H7 (cell line): Measurements from ENCODE around the gene GSTA5. TPM values are rescaled to one million over a fixed set of nuclear protein-coding genes. Genes with fewer than 3 reads are reported as not detected.
A peak's percentile ranks its signal among the peaks of the same experiment; 100 is the strongest.
"Not testable (repeated sequence)": the region's sequence is repeated elsewhere in the genome, so short reads cannot be mapped to it uniquely, and the experiment has no call there.

Experiments
- DNase-seq: peaks from one replicate; pipeline ENCODE4 v3.0.0; 2012
- H3K27me3 ChIP-seq: 2 replicates; pipeline ENCODE4 v1.6.0; 2011; ENCODE audit warnings: mild to moderate bottlenecking, low read length; ENCODE audit not compliant: control insufficient read depth, insufficient read depth
- H3K36me3 ChIP-seq: replicated peaks from 2 replicates; pipeline ENCODE4 v1.5.1; 2011; ENCODE audit warnings: low read length; ENCODE audit not compliant: control insufficient read depth, insufficient read depth
- H3K4me3 ChIP-seq: 2 replicates; pipeline ENCODE4 v1.5.1; 2011; ENCODE audit warnings: low read depth, mild to moderate bottlenecking, control low read depth, low read length, moderate library complexity; ENCODE audit not compliant: insufficient read depth
- total RNA-seq: library from RNA; depleted of rRNA; stranded (reverse); fragments of >200 nt; shearing (Covaris generic); gene quantifications from 2 replicates; pipeline ENCODE4 v1.2.3, GENCODE V29; 2014

GSTA5 gene
- total RNA-seq, 1 experiment from 2014 or later: not detected

DNA sequence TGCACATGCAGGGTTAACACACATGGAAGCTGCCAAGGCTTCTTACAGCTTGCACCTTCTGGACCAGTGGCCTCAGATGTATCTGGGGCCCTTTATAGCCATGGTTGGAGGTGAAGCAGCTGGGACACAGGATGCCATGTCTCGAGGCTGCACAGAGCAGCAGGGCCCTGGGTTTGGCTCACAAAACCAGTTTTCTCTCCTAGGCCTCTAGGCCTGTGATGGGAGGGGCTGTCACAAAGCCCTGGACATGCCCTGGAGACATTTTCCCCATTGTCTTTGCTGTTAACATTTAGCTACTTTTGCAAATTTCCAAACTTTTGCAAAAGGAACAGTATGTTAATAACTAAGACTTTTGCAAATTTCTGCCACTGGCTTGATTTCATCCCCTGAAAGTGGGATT, 18.8 kb downstream of the GSTA5 start:
- H3K4me3 ChIP-seq: no peak overlapping the region
- H3K36me3 ChIP-seq: no peaks in the 10 kb centered on the region
- H3K27me3 ChIP-seq: no peaks in the 10 kb centered on the region
- DNase-seq: no peak

DNA sequence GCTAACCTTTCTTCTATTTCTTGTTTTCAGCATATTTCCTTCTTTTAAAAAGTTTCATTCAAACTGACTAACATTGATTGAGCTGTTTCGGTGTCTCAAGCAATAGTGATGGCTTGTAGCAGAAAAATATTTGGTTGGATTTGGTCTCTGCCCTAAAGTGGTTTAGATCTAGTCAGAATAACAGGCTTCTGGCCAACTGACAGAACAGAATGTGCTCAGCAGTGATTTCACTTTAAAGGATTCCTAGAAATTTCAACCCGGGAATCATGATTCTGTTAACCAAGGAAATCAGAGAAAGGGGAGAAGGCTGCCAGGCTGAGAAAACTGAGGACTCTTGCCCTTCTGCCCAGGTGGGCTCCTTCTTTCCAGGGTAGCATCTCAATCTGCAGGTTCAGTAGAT, 20.4 kb downstream of the GSTA5 start:
- DNase-seq: no peak
- no peaks in the 10 kb centered on the region for H3K27me3 ChIP-seq
- H3K4me3 ChIP-seq: no peak overlapping the region
- H3K36me3 ChIP-seq: no peaks in the 10 kb centered on the region

DNA sequence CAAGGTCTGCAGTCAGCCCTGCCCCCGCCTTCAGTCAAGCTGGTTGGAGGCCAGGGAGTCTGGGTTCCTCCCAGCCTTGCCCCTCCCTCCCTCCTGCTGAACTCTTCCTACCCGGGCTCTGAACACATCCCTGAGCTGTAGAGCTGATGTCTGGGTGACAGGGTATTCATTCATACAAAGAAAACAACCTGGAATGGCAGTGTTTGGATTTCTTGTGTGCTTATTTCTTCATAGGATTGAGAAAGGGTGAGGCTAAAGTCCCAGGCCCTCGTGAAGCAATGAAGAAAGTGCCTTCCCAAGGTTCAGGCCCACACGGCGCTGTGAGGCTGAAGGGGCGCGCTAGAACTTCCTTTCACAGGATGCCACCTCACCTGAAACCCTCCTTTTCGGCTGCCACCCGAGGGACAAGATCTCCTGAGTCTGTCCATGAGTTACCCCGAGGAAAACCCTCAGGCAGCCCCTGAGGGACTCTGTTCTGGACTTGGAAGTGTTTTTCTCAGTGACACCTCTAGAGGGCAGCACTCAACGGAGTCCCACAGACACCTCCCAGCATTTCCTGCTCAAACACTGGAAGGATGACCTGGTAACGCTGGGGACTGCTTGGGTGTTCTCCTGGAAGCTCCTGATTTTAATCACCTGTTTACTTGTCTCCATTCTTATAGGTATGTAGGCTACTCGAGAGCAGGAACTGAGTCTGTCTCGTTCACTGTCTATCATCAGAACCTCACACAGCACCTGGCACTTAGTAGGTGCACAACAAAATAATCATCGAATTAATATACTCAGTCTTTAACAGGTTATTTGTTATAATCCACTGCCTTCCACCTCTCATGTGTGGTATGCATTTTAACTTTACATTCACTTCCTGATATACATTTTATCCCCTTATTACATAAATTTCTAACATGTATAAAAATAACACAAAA, 25.2 kb downstream of the GSTA5 start:
- H3K4me3 ChIP-seq: no peak overlapping the region
- H3K27me3 ChIP-seq: no peaks in the 10 kb centered on the region
- no peaks in the 10 kb centered on the region for H3K36me3 ChIP-seq
- DNase-seq: peak; percentile 79

DNA sequence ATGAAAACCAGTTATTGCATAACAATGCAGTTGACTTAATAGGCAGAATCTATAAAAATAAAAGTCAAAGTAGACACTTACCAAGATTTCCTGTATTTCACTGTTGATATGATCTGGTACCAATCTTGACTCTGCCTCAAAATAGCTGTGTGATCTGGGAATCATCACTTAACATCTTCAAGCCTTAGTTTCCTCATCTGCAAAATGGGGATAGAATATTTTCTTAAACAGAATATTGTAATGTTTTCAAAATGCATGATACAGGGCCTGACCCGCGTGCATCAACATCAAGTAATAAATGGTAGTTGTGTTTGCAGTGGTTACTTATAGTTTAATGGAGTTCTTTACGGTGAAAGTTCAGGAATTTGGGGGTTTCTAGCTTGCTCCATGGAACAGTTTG, 26.1 kb downstream of the GSTA5 start:
- not testable (repeated sequence) for H3K27me3 ChIP-seq, H3K4me3 ChIP-seq, DNase-seq, H3K36me3 ChIP-seq

DNA sequence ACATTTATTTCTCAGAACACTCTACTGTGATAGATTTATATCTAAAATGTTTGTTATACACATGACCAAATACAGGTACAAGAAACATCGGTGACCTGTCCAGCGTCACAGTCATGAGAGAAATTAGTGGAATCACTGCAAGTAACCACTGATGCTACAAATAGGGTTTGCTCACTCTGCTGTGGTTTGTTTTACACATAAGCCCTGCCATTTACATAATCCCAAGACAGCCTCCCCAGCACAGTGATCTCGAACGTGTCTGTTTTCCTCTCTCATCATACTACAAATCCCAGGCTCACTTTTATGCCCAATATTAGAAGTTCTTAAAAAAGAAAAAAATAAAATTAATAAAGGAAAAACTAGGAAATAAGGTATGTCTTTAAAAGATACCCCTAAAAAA, 30.8 kb downstream of the GSTA5 start:
- DNase-seq: not testable (repeated sequence)

DNA sequence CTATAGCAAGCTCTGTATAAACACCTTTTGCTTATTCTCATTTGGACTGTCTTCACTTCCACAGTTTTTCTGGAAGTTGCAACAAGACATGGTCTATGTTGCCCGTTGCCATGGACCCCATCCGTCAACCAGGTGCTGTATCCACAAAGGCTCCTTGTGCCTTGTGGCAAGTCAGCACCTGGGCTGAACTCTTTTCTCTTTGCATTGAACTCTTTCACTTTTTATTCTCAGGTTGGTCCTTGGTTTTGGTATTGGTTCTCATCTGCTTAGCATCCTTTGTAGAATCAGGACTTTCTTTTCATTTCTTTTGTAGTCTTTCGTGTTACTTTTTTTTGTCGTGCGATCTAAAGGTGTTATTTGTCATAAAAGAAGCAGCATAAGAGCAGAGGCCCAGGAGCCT, 32.0 kb downstream of the GSTA5 start:
- no peak for DNase-seq
- no peak overlapping the region for H3K4me3 ChIP-seq
- no peaks in the 10 kb centered on the region for H3K36me3 ChIP-seq
- H3K27me3 ChIP-seq: no peaks in the 10 kb centered on the region

More for the DNA sequence above, 30.8 kb downstream of the GSTA5 start:
- H3K4me3 ChIP-seq, H3K27me3 ChIP-seq, H3K36me3 ChIP-seq: not testable (repeated sequence)

DNA sequence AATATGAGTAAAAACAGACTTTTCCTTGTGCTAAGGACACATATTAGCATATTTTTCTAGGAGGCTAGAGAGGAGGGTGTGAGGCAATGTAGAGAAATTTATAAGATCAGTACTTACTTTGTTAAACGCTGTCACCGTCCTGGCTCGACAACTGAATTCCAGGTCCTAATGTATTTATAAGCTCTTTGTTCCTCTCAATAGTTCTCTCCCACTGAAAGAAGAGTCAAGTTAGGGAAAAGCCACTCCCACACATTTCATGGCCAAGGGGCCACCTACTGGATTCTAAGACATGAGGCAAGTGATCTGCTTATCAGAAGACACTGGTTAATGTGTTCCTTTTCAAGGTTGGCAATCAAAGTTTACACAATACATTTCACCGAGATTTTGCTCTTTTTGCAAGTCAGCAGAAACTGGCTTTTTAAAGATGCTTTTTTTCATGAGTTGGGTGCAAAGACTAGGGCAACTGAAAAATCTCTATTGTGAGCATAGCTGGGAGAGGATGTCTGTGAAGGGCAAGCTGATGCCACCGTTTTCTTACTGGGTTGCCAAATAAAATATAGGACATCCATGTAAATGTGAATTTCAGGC, 36.9 kb downstream of the GSTA5 start, which contains the start of gene GSTA1:
GSTA1 (minus strand) TSS at position 149 of the 588 bp plus-strand sequence. CDS start 4,549 bp downstream, outside the sequence.
- DNase-seq, H3K27me3 ChIP-seq, H3K4me3 ChIP-seq, H3K36me3 ChIP-seq: not testable (repeated sequence)

DNA sequence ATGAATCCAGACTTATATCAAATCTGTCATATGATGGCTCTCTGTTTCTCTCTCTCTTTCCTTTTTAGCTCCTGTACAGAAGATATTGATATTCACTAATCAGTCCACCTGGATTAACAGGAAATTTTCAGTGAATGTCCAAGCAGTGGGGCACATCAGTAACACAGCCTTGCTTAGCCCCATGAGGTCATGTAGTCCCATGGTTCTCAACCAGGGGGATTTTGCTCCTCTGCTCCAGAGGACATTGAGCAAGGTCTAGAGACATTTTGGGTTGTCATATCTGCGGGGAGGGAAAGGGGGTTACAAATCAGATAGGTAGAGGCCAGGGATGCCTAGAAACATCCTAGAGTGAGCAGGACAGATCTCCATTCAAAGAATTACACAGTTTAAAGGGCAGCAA, 37.8 kb downstream of the GSTA5 start:
- Histone ChIP-seq H3K36me3 (no peaks in the 10 kb centered on the region), H3K4me3 (no peak overlapping the region), H3K27me3 (no peaks in the 10 kb centered on the region)
- DNase-seq: no peak

DNA sequence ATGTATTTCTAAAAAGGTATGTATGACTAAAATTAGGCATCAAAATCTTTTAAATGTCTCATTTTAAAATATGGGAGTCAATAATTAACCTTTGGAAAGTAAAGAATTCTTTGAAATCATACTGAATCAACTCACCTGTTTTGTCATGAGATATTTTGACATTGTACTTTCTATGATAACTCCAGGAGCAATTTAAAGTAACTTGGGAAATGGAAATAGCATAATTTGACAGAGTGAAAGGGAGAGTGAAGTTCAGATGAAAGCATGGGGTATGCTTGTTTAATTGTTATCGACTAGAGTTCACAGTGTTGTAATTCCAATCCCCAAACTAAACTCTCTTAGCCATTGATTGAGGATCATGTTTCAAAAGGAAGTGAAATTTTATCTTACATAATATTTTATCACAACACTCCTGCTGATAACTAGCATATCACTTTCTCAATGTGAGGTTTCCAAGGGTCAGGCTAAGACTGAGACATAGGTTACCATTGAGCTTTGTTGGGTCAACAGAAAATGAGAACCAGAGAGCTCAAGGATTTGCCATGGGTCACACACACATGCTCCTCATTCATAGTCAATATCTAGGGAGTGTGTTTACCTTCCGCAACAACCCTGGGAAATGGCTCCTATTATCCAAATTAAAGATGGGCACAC, 39.3 kb downstream of the GSTA5 start:
- no peak for DNase-seq
- no peak overlapping the region for H3K4me3 ChIP-seq
- no peaks in the 10 kb centered on the region for H3K27me3 ChIP-seq
- no peaks in the 10 kb centered on the region for H3K36me3 ChIP-seq

DNA sequence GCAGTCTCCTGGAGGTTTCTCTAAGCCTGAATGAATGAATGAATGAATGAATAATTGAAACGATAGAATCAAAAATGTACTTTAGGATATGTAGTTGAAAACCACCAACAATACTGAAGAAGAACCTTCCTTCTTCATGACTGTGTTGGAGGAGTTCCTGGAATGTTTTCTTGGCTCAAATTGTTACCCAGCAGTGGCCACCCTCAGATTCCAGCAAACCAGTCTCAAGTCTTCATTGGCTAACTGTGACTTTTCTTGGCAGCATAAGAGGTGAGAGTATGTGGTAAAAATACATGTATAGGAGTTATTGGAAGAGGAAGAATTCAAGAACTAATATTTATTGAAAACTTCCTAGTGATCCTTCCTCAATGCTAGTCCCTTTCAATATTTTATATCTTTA, 41.3 kb downstream of the GSTA5 start:
- not testable (repeated sequence) for H3K27me3 ChIP-seq, H3K4me3 ChIP-seq, H3K36me3 ChIP-seq, DNase-seq

DNA sequence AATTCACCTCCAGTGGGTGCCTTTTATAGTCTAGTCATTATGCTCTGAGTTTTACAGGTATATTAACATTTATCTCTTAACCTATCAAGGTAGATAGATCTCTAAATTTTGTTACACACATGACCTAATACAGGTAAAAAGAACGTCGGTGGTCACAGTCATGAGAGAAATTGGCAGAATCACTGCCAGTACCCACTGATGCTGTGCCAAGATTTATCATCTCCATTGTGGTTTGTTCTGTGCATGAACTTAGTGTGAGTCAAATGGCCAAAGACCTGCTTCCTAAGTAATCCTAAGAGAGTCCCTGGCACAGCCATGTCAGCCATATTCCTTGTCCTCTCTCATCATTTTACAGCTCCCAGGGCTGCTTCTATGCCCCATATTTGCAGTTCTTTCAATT, 46.2 kb downstream of the GSTA5 start:
- not testable (repeated sequence) for H3K36me3 ChIP-seq, H3K4me3 ChIP-seq, DNase-seq, H3K27me3 ChIP-seq

DNA sequence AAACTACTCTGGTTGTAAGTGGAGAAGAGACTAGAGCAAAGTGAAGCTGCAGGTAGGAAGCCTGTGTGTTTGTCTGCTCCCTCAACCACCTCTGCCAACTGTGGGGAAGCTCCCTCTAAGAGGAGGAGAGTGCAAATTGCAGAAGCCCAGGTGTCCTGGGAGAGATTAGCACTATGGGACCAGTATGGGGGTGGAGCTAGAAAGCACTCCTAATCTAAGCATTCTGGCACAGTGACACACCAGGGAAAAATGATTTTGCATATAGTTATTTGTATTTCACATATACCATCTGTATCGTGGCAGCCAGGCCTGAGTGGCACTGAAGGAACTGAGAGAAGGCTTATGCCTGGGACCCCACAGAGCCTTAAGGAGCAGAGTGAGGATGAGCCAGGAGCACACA, 49.8 kb downstream of the GSTA5 start:
- Histone ChIP-seq H3K27me3 (no peaks in the 10 kb centered on the region), H3K36me3 (no peaks in the 10 kb centered on the region), H3K4me3 (no peak overlapping the region)
- DNase-seq: no peak

DNA sequence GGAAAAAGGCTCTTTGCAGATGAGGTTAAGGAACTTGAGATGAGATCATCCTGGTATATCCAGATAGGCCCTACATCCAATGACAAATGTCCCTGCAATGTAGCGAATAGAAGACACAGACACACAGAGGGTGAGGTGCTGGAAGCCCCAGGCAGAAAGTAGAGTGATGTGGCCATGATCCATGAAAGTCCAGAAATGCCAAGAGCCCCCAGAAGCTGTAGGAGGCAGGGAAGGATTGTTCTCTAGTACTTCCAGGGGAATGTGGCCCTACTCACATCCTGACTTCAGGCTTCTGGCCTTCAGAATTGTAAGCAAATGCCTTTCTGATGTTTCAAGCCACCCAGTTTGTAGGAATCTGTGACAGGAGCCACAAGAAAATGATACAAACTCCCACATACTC, 51.0 kb downstream of the GSTA5 start:
- not testable (repeated sequence) for H3K36me3 ChIP-seq, H3K27me3 ChIP-seq, H3K4me3 ChIP-seq, DNase-seq

DNA sequence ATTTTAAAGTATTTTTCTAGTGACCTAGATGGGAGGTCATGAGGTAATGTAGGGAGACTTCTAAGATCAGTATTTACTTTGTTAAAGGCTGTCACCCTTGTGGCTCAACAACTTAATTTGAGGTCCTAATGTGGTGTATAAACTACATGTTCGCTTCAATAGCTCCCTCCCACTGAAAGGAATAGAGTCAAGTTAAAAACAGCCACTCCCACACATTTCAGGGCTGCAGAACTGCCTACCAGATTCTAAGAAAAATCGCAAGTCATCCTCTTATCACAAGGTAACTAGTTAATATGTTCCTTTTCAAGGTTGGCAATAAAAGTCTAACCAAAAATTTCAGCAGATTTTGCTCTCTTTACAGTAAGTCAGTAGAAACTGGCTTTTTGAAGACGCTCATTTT, 52.1 kb downstream of the GSTA5 start:
- no peak for DNase-seq
- no peaks in the 10 kb centered on the region for H3K27me3 ChIP-seq
- no peak overlapping the region for H3K4me3 ChIP-seq
- no peaks in the 10 kb centered on the region for H3K36me3 ChIP-seq

DNA sequence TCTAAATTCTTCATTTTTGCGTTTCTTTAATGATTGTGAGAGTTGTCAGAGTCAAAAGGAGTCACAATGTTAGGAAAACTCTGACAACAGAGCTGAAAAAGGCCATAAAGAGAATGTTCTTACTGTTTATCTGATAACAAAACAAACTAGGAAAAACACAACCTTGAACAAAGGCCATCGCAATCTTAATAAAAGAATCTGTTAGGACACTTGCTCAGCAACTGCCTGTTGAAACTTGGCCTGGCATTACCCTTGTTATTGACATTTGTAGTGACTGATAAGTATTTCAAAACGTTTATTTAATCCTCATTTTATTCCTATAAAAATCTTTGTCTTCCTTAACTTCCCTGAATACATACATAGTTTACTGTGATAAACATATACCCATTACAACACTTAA, 52.7 kb downstream of the GSTA5 start:
- no peak overlapping the region for H3K4me3 ChIP-seq
- H3K36me3 ChIP-seq: no peaks in the 10 kb centered on the region
- no peaks in the 10 kb centered on the region for H3K27me3 ChIP-seq
- DNase-seq: no peak
